Fibroblast of villous mesenchyme (primary cell): Measurements from ENCODE around the gene NUP62. TPM values are rescaled to one million over a fixed set of nuclear protein-coding genes. Genes with fewer than 3 reads are reported as not detected.

ENCODE experiments used
- DNase-seq: peaks from one replicate; pipeline ENCODE4 v3.0.0-alpha.2; 2010; ENCODE audit warnings: low read depth
- H3K4me3 ChIP-seq: 2 replicates; pipeline ENCODE4 v1.5.1; 2011; ENCODE audit warnings: low read depth, mild to moderate bottlenecking, low read length
- total RNA-seq: library from RNA; depleted of rRNA; stranded (reverse); fragments of >200 nt; gene quantifications from 2 replicates; pipeline ENCODE4 v1.2.3, GENCODE V29; 2012
- TF ChIP-seq, protein P1 (sequence below): IDR thresholded peaks from 2 replicates; pipeline ENCODE4 v1.5.1; 2012; ENCODE audit warnings: low read depth, mild to moderate bottlenecking, low read length; ENCODE audit not compliant: insufficient read depth

NUP62 gene
- total RNA-seq, 1 donor = 43.2 TPM

DNA sequence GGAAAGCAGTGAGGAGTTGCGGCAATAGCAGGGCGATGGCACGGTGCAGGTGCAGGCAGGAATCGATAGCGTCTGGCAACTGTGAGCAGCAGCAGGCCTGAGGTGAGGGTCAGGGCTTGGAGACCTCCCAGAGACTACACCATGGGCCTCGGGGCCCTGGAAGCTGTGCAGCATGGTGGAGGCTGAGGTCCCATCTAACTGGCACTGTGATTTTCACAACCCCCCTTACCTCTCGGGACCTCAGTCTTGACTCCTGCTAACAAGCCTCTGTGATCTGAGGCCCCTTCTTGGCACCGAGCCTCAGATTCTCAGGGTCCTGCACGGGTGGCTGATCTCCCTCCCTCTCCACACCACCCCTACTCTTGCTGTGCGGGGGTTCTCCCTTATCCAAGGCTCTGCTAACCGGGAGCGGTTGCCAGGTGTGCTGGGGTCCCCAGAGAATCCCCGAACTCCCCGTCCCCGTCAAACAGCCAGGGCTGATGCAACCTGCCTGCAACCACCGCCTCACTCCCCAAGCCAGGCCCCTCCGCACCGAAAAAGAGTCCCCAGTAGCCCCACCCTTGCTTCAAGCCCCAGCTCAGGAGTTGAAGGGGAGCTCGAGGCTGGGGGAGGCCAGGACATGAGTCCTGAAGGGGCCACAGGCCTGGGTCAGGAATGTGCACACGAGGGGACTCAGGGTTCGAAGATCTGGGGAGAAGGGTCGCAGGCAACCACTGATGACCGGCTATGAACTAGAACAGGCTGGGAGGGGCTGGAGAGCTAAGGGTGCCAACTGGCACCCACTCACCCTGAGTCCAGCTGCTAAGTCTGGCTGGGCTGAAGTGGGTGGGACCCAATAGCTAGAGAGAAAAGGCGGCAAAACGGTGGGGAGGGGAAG, 5.1 kb downstream of the NUP62 start:
- DNase-seq = no peak
- TF ChIP-seq, protein P1, sequence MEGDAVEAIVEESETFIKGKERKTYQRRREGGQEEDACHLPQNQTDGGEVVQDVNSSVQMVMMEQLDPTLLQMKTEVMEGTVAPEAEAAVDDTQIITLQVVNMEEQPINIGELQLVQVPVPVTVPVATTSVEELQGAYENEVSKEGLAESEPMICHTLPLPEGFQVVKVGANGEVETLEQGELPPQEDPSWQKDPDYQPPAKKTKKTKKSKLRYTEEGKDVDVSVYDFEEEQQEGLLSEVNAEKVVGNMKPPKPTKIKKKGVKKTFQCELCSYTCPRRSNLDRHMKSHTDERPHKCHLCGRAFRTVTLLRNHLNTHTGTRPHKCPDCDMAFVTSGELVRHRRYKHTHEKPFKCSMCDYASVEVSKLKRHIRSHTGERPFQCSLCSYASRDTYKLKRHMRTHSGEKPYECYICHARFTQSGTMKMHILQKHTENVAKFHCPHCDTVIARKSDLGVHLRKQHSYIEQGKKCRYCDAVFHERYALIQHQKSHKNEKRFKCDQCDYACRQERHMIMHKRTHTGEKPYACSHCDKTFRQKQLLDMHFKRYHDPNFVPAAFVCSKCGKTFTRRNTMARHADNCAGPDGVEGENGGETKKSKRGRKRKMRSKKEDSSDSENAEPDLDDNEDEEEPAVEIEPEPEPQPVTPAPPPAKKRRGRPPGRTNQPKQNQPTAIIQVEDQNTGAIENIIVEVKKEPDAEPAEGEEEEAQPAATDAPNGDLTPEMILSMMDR = no peak
- no peak overlapping the region for H3K4me3 ChIP-seq

DNA sequence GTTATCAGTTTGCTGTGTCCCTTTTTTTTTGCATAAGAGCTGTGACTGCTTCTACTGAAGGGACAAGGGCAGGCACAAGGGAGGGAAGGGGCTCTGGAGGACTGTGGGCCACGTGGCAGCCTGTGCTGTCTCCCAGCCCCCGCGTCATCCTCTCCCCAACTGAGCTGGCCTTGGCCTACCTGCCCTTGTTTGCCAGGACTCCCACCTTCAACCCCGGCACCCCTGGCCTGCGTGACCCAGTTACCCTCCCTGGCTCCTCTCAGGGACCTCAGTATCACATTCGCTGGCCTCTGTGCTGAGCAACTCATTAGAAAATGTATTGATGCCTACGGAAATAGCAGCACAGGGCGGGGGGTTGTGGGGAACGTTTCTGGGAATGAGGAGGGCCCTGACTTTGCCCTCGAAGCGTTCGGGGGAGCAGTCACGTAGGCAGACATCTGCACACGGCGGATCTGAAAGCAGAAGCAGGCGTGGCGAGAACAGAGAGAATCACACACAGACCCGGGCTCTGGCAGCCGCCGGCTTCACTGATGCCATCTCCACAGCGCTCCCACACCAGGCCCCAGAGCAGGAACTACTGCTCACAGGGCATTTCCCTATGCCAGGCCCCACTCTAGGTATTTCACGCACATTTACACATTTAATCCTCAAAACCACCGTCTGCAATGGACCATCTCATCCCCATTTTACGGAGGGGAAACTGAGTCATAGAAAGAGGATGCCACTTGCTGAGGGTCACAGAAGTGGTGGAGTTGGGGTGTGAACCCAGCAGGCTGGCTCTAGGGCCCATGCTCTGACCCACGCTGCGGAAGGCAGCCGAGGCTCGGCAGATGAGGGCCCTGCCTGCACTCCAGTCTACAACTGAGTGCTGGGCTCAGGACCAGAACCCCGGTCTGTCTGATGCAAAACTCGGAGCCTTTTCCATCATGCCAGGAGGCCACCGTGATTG, 6.0 kb downstream of the NUP62 start:
- no peak overlapping the region for H3K4me3 ChIP-seq
- TF ChIP-seq, protein P1 = no peak
- DNase-seq = no peak

DNA sequence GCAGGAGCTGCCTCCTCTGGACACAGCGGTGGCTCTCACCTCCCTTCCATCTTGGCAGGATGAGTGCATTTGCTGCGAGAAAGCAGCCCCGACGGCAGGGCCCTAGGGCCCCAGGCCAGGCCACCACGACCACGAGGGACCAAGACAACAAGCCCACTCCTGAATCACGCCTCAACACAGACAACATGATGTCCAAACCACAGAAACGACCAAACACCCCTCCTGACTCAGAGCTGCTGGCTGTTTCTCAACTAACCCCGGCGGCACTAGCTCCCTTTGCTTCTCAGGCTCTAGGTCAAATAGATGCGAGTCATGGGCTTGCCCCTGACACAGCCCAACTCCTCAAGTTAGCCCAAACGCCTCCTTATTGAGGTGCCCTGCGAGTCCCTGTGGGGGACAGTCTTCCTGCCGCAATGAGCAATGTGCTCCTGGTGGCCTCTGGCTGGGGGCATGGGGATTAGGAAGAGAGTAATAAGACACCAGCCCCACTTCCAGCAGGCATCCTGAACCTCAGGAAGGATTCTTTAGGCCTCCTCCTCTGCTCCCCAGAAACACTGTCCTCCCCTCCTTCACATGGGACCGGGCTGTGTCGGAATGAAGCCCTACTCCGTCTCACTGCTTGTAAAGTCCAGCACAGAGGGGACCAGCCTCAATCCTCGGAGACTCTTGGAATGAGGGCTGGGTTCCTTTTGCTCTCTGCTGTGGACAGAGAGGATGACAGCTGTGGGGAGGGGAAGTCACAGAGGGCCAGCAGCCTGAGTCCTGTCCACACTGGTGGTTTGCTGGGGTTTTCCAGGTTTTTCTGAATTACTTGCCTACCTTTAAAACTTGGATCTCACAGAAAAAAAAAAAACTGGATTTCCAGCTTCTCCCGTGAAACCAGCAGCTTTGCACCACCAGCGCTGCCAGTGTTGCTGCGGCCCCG, 7.2 kb downstream of the NUP62 start:
- TF ChIP-seq, protein P1 = no peak
- no peak overlapping the region for H3K4me3 ChIP-seq
- peak; percentile 71 for DNase-seq

DNA sequence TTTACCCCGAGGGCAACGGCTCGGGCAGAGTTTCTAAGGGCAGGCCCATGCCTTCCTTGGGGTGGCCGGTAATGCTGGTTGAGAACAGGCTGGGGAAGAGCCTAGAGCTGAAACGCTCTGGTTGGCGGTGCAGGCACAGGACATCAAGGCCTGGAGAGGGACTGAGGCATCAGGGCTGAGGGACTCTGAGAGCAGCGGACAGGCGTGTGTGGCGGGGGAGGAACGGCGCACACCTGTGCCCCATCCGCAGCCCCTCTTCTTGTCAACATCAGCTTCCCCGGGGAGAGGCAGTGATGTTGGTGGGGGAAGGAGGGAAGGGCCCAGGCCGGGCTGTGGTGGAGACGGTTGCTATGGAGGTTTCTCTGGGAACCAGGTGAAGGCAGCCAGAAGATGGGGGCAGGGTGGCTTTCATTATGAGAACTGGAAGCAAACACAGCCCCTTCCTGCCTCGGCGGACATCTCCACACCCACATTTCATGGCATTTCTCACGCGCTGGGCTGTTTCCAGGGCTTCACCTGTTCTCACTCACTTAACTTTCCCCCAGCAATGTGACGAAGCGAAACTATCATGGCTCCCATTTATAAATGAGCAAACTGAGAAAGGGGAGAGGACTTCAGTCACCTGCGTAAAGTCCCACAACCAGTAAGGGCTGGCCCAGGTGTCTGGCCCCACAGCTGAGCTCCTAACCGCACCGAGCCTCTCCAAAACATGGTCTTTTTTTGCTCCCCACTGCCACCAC, 8.5 kb downstream of the NUP62 start:
- H3K4me3 ChIP-seq = no peak overlapping the region
- DNase-seq = no peak
- TF ChIP-seq, protein P1 = no peak

DNA sequence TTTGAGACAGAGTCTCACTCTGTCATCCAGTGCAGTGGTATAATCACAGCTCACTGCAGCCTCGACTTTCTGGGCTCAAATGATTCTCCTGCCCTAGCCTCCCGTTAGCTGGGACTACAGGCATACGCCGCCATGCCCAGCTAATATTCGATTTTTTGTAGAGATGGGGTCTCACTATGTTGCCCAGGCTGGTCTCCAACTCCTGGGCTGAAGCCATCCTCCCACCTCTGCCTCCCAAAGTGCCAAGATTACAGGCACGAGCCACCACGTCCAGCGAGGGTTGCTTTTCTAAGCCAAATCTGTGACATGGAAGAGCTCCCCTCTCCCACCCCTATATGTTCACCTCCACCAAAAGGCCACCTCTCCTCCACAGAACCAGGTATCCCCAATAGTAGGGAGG, 11.2 kb downstream of the NUP62 start:
- no peak for DNase-seq
- TF ChIP-seq, protein P1 = no peak
- no peak overlapping the region for H3K4me3 ChIP-seq
